GM19240 (cell line): ENCODE data around the gene BMP2.

Experiments
- DNase-seq: peaks from one replicate; pipeline ENCODE4 v3.0.0; 2011; ENCODE audit warnings: low spot score; ENCODE audit not compliant: insufficient read length

BMP2 gene

DNA sequence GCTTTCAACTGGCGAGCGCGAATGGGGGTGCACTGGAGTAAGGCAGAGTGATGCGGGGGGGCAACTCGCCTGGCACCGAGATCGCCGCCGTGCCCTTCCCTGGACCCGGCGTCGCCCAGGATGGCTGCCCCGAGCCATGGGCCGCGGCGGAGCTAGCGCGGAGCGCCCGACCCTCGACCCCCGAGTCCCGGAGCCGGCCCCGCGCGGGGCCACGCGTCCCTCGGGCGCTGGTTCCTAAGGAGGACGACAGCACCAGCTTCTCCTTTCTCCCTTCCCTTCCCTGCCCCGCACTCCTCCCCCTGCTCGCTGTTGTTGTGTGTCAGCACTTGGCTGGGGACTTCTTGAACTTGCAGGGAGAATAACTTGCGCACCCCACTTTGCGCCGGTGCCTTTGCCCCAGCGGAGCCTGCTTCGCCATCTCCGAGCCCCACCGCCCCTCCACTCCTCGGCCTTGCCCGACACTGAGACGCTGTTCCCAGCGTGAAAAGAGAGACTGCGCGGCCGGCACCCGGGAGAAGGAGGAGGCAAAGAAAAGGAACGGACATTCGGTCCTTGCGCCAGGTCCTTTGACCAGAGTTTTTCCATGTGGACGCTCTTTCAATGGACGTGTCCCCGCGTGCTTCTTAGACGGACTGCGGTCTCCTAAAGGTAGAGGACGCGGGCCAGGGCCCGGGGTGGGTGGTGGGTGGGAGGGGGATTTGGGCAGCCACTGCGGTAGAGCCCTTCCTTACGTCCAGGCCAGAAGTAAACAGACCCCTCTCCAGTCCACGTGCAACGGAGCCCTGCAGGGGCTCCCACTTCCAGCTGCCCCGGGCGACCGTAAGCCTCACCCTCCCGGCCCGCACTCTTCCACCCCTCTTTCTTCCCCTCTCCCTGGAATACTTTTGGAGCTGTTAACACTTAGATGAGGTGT is 998 bp downstream of the BMP2 start:
- DNase-seq, result no peak

- DNase-seq, result no peak
Observed at GRCh38 chr20:6769903-6770785, 2.7 kb downstream of the BMP2 start.

DNA sequence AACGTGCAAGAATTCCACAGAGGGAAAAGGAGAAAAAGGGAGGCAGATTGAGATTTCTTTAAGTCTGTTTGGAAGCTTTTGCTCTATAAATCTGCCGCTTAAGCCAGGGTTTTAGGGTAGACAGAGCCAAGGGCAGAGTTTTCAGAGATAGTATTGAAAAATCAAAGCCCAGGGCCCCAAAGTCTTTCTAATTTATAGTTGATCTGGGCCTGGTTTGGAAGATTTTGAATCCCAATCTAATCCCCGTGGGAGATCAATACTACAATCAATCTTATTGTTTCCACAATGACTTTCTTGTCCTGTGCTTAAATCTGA is 3.3 kb downstream of the BMP2 start:
- DNase-seq, result no peak

- no peak for DNase-seq
Observed at GRCh38 chr20:6780433-6781190, 13.1 kb downstream of the BMP2 start.

GRCh38 chr20:6783752-6784151 is 16.3 kb downstream of the BMP2 start:
- DNase-seq, result no peak

GRCh38 chr20:6784210-6784631 is 16.7 kb downstream of the BMP2 start:
- DNase-seq, result no peak

DNA sequence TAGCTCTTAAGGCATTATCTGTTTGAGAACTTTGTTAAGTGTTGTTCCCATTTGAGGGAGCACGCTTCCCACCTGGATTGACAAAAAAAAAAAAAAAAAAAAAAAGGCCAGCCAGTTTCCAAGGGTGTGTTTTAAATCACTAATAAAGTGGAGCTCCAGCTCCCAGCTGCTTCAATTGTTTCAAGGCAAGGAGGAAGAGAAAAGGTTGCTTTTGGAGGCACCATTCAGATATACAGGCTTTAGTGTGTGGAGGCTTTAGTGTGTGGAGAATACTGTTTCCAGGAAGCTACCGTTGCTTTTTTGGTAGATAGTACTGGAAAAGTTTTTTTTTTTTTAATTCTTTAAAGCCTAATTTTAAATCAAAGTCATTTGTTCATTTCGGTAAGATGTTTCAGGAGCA is 17.3 kb downstream of the BMP2 start:
- DNase-seq, result no peak

- DNase-seq, result no peak
Observed at GRCh38 chr20:6786548-6786947, 19.1 kb downstream of the BMP2 start.

GRCh38 chr20:6792789-6793188 is 25.3 kb downstream of the BMP2 start:
- DNase-seq, result no peak

- no peak for DNase-seq
Observed at GRCh38 chr20:6802227-6802626, 34.7 kb downstream of the BMP2 start.

DNA sequence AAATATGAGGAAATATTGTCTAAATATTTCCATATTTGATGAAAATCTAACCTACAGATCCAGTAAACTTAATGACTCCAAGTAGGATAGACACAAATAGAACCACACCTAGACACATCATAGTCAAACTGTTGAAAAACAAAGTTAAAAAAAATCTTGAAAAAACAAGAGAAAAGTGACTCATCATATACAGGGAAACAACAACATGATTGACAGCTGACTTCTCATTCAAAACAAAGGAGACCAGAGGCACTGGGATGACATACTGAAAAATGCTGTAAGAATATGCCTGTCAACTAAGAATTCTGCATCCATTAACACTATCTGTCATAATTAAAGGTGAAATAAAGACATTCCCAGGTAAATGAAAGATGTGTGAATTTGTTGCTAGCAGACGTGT is 38.8 kb downstream of the BMP2 start:
- no peak for DNase-seq

- DNase-seq, result no peak
Observed at GRCh38 chr20:6811262-6812035, 44.0 kb downstream of the BMP2 start.

GRCh38 chr20:6812530-6812929 is 45.0 kb downstream of the BMP2 start:
- no peak for DNase-seq

DNA sequence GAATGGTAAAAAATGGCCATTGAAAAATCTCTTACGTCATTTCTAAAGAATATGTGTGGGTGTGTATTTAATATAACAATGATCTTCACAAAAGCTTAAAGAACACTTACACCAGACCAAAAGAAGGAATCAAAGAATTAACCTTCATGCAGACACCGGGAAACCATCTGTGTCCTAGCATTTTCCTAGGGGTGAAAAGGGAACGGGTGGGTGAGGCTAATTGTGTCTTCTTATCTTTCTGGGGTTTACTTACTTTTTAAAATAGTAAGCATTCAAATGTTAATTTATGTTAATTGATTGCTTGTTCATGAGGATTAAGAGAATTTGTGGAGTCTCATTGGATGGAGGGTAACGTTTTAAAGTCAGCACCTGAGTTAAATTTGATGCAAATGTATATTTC is 47.5 kb downstream of the BMP2 start:
- DNase-seq, result no peak

- DNase-seq, result no peak
Observed at GRCh38 chr20:6818033-6818808, 50.7 kb downstream of the BMP2 start.

- DNase-seq, result no peak
Observed at GRCh38 chr20:6819599-6819998, 52.1 kb downstream of the BMP2 start.

DNA sequence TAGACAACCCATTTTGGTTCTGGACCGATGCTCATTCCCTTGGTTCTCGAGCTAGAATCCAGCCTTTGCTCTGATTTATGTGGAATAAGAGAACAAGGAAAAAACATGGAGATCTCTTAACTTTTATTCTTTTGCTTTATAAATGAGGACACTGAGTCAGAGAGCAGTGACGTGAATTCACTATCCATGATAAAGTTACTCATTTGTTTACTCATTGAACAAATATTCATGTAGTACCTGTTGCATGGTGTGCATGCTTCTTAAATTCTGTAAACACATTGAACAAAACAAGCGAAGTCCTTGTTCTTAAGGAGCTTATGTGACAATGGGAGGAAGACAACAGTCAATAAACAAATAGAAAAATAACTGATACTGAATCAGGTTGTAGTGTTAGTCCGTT is 56.9 kb downstream of the BMP2 start:
- no peak for DNase-seq

DNA sequence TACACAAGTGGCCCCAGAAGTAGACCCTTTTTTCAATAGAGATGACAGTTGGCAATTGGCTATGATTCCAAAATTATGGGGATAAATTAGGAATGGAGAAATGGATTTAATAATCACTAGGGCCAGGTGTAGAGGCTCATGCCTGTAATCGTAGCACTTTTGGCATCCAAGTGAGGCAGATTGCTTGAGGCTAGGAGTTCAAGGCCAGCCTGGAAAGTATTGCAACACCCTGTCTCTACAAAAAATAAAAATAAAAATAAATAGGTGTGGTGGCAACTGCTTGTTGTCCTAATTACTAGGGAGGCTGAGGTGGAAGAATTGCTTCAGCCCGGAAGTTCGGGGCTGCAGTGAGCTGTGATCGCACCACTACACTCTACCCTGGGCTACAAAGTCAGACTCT is 60.0 kb downstream of the BMP2 start:
- no peak for DNase-seq

- DNase-seq, result peak; percentile 7
Observed at GRCh38 chr20:6828794-6829423, 61.4 kb downstream of the BMP2 start.
